OCI-LY1 (cell line): ENCODE data around the gene BABAM2.

ENCODE experiments used
- EZH2 ChIP-seq: fragments of 200-600 bp; sonication (generic), shearing (Covaris generic); IDR thresholded peaks from 2 replicates; pipeline ENCODE4 v1.8.0; 2017; ENCODE audit warnings: borderline replicate concordance, mixed run types, mild to moderate bottlenecking, antibody characterized with exemption, low read length, moderate library complexity, mixed read lengths
- TF ChIP-seq, protein P1 (sequence below): fragments of 200-600 bp; sonication (generic), shearing (Covaris generic); IDR thresholded peaks from 2 replicates; pipeline ENCODE4 v1.5.1; 2017; ENCODE audit warnings: mild to moderate bottlenecking, antibody characterized with exemption, low read length, moderate library complexity, mixed read lengths

GRCh38 chr2:27980242-27980641, 89.7 kb downstream of the BABAM2 start:
- TF ChIP-seq, protein P1, sequence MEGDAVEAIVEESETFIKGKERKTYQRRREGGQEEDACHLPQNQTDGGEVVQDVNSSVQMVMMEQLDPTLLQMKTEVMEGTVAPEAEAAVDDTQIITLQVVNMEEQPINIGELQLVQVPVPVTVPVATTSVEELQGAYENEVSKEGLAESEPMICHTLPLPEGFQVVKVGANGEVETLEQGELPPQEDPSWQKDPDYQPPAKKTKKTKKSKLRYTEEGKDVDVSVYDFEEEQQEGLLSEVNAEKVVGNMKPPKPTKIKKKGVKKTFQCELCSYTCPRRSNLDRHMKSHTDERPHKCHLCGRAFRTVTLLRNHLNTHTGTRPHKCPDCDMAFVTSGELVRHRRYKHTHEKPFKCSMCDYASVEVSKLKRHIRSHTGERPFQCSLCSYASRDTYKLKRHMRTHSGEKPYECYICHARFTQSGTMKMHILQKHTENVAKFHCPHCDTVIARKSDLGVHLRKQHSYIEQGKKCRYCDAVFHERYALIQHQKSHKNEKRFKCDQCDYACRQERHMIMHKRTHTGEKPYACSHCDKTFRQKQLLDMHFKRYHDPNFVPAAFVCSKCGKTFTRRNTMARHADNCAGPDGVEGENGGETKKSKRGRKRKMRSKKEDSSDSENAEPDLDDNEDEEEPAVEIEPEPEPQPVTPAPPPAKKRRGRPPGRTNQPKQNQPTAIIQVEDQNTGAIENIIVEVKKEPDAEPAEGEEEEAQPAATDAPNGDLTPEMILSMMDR, result no peak
- TF ChIP-seq EZH2, result no peak
